ENCODE measurements around the gene ZFAND2A. TPM values are rescaled to one million over a fixed set of nuclear protein-coding genes. Genes with fewer than 3 reads are reported as not detected.
"Not testable (repeated sequence)": the region's sequence is repeated elsewhere in the genome, so short reads cannot be mapped to it uniquely, and the experiment has no call there.

The ZFAND2A gene
- total RNA-seq: 5.6 TPM

DNA sequence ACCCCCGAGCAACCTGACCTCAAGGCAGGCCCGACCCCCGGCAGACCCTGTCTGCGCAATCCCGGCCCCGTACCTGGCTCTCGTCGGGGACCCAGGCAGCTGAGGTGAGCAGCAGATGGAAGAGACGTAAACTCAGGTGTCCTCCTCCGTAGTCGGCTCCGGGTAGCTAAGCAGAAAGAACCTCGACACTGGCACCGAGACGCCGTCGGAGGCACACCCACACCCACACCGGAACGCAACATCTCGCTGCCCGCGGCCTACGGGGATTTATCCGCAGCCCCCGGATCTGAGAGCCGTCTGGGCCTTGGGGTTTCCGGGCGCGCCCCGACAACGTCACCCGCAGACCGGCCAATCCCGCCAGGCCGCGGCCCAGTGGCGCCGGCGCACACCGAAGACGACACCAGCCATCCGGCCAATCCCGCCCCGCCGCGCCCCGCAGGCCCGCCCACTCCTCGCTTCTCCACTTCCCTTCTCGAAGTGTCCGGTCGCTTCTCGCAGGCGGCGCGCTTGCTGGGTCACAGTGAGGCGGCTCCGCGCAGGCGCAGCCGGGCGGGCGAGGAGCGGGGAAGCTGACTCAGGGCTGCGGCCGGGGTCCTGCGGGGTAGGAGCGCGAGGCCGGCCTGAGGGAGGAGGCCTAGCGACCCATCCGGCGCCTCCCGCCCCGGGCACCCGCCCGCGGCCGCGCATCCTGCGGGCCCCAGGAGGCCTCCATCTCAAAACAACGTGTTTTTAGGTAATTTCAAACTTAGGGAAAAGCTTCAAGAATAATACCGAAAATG lies at the start of gene ZFAND2A:
Gene ZFAND2A, minus strand, starts transcription at position 306 of the 779 bp plus-strand sequence. CDS start 1,984 bp downstream, outside the sequence.
- Histone ChIP-seq H3K9me3 (no peaks in the 10 kb centered on the region), H3K36me3 (peaks cover 19 to 32% of the 10 kb centered on the region in 2 donors), H3K27ac (peak within 1 kb of the TSS; percentile 87 to 96), H3K27me3 (no peaks in the 10 kb centered on the region), H3K4me3 (peak within 1 kb of the TSS; percentile 88 to 96), H3K4me1 (peaks cover 0 to 15% of the 10 kb centered on the region in 2 donors)
- TF ChIP-seq CTCF (IDR thresholded peaks at IDR 0.05): no peak
- intact Hi-C loops (cut with DNase I): loop anchor here (1.0 to 2.0 kb wide), 3 partner anchors 22 to 283 kb away; partner anchors contain the start of genes GET4 and GPR146
- DNase-seq (ENCODE audit: low spot score in 2 of 2): peak; percentile 96 to 99

GRCh38 chr7:1209097-1209496 lies 49.1 kb upstream of the ZFAND2A start:
- TF ChIP-seq CTCF (IDR thresholded peaks at IDR 0.05): no peak
- no peaks in the 10 kb centered on the region for H3K36me3 ChIP-seq
- no peak overlapping the region for H3K27ac ChIP-seq
- peaks cover 5% of the 10 kb centered on the region for H3K27me3 ChIP-seq
- no peaks in the 10 kb centered on the region for H3K9me3 ChIP-seq
- H3K4me1 ChIP-seq: peaks cover 4 to 17% of the 10 kb centered on the region in 2 donors
- no peak overlapping the region for H3K4me3 ChIP-seq
- no peak for DNase-seq (ENCODE audit: low spot score in 2 of 2)
- intact Hi-C loops (cut with DNase I): no loop called here

GRCh38 chr7:1205742-1206141 lies 45.7 kb upstream of the ZFAND2A start:
- intact Hi-C loops (cut with DNase I); H3K9me3 ChIP-seq; H3K4me3 ChIP-seq; H3K27ac ChIP-seq; H3K36me3 ChIP-seq; DNase-seq (ENCODE audit: low spot score in 2 of 2); H3K27me3 ChIP-seq: not testable (repeated sequence)
- peaks cover 4 to 11% of the 10 kb centered on the region in 2 donors for H3K4me1 ChIP-seq

GRCh38 chr7:1204460-1205140 lies 44.6 kb upstream of the ZFAND2A start:
- no peaks in the 10 kb centered on the region for H3K36me3 ChIP-seq
- peaks cover 0 to 6% of the 10 kb centered on the region in 2 donors for H3K4me1 ChIP-seq
- DNase-seq (ENCODE audit: low spot score in 2 of 2): no peak
- no peak overlapping the region for H3K27ac ChIP-seq
- peaks cover under 1% of the 10 kb centered on the region for H3K27me3 ChIP-seq
- intact Hi-C loops (cut with DNase I): no loop called here
- TF ChIP-seq CTCF (IDR thresholded peaks at IDR 0.05): no peak
- no peaks in the 10 kb centered on the region for H3K9me3 ChIP-seq
- H3K4me3 ChIP-seq: peak overlapping the region in 1 of 2 donors; percentile 25

DNA sequence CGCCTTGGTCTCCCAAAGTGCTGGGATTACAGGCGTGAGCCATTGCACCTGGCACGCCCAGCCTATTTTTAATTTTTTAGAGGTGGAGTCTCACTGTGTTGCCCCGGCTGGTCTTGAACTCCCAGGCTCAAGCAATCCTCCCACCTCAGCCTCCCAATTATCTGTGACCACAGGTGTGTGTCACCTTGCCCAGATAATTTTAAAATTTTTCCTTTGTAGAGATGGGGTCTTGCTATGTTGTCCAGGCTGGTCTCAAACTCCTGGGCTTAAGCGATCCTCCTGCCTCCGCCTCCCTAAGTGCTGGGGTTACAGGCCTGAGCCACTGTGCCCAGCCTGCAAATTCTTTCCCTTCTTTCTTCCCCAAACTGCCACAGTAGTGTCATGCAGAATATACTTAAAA lies 42.9 kb upstream of the ZFAND2A start:
- H3K4me3 ChIP-seq; H3K27ac ChIP-seq; H3K36me3 ChIP-seq; H3K4me1 ChIP-seq; DNase-seq (ENCODE audit: low spot score in 2 of 2); H3K9me3 ChIP-seq; intact Hi-C loops (cut with DNase I); H3K27me3 ChIP-seq: not testable (repeated sequence)

DNA sequence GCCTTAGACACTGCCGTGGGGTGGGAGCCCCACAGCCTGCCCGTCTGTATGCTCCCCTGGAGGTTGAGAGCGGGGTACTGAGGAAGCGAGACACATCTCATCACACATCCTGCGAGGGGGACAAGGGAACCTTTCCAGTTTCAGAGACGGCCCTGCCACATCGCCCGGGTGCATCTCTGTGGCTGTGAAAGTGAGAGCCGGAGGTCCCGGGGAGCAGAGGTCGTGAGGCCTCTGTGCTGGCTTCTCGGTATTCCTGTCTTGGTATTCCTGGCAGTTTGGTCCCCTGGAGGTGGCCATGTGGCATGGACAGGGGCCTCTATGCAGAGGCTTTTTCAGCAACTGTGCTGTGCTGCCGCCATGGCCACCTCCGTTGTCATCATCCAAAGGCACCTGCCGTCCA lies 41.9 kb upstream of the ZFAND2A start:
- no peaks in the 10 kb centered on the region for H3K27me3 ChIP-seq
- no peaks in the 10 kb centered on the region for H3K36me3 ChIP-seq
- H3K4me3 ChIP-seq: no peak overlapping the region
- no peak for DNase-seq (ENCODE audit: low spot score in 2 of 2)
- H3K9me3 ChIP-seq: no peaks in the 10 kb centered on the region
- H3K27ac ChIP-seq: no peak overlapping the region
- no peak for TF ChIP-seq CTCF (IDR thresholded peaks at IDR 0.05)
- intact Hi-C loops (cut with DNase I): no loop called here
- H3K4me1 ChIP-seq: peaks cover 0 to 6% of the 10 kb centered on the region in 2 donors

All from ascending aorta (tissue), 2 donors.